SW 1271 (cell line): ENCODE data around the gene ECI1.

Experiments used
- DNase-seq, 2 experiments: peaks; one replicate each; lab custom pipeline; 2025; lab: John Stamatoyannopoulos, UW

ECI1 gene

GRCh38 chr16:2195322-2196161 lies 55.8 kb downstream of the ECI1 start:
- DNase-seq = no peak

- peak in 1 of 2 experiments; percentile 16 for DNase-seq
Observed at GRCh38 chr16:2194852-2195321, 56.5 kb downstream of the ECI1 start.

- DNase-seq = peak in 1 of 2 experiments; percentile 12
Observed at GRCh38 chr16:2194166-2194834, 57.1 kb downstream of the ECI1 start.

- no peak for DNase-seq
Observed at GRCh38 chr16:2191446-2191706, 60.0 kb downstream of the ECI1 start.

GRCh38 chr16:2190659-2191445 lies 60.5 kb downstream of the ECI1 start:
- no peak for DNase-seq

- no peak for DNase-seq
Observed at GRCh38 chr16:2190002-2190658, 61.3 kb downstream of the ECI1 start.
